ENCODE data around the gene NBL1.

The NBL1 gene

DNA sequence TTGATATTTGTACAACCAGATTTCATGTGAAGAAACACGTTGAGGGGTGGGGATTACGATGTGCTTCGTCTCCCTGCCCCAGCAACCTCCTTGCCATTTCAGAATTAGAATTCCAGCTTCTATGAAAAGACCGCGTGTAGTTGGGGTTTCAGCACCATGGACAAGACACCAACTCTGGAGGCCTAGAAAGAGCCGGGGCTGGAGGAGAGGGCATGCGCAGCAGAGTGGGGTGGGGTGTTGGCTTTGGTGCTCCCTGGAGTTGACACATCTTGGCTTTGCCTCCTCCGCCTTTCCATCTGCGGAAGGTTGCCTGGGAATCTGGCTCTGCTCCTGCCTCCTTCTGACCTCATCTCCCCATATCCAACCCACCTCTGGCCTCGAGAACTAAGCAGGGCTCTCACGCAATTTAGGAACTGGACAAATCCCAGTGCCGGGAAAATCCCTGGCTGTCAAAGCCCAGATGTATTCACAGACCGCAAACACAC lies 32.4 kb downstream of the NBL1 start:
- DNase-seq: no peak

DNA sequence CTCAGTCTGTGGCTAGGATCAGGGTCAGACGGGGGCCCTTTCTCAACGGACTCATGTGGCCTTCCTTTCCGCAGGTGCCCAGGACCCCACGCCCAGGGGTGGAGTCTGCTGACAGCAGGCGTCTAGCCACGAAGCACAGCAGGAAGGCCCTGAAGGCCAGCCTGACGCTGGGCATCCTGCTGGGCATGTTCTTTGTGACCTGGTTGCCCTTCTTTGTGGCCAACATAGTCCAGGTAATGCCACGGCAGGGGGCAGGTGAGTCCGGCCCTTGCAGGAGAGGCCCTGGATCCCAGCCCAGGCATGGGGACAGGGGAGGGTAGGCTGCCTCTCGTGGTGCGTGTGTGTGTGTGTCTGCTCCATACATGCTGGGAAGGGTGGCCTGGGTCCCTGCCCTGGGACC lies 34.4 kb downstream of the NBL1 start:
- no peak for DNase-seq

DNA sequence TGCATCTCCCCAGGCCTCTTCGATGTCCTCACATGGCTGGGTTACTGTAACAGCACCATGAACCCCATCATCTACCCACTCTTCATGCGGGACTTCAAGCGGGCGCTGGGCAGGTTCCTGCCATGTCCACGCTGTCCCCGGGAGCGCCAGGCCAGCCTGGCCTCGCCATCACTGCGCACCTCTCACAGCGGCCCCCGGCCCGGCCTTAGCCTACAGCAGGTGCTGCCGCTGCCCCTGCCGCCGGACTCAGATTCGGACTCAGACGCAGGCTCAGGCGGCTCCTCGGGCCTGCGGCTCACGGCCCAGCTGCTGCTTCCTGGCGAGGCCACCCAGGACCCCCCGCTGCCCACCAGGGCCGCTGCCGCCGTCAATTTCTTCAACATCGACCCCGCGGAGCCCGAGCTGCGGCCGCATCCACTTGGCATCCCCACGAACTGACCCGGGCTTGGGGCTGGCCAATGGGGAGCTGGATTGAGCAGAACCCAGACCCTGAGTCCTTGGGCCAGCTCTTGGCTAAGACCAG lies 34.9 kb downstream of the NBL1 start:
- no peak for DNase-seq

DNA sequence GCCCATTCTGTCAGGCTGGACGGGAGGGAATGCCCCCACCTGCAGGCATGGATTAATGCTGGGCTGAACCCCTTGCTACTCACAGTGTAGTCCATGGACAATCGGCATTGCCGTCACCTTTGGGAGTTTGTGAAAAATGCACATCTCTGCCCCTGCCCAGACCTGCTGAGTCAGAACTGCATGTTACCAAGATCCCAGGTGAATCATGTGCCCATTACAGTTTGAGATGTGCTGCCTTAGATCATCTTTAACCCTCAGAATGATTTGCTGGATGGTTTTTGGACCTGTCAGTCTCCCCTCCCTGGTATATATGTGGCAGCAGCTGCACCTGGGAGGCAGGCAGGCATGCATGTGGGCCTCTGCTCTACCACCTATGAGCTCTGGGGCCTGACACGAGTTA lies 35.6 kb downstream of the NBL1 start:
- DNase-seq: no peak

DNA sequence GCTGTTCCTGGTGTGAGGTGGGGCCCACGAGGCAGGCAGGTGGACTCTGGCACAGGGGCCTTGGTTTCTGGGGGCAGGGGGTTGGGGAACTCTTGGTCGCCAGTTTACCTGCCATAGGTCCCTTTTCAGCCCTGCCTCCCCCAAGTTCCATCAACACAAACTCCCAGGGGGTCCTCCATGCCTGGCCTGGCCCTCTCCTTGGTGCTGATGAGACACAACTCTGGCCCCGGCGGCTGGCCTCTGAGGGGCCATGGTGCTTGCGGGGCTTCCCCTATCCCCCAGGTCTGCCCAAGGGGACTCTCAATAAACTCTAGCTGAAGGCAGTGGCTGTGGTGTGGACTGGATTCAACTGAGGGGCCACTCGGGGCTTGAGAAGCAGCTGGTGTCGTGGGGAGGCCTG lies 36.5 kb downstream of the NBL1 start:
- no peak for DNase-seq

DNA sequence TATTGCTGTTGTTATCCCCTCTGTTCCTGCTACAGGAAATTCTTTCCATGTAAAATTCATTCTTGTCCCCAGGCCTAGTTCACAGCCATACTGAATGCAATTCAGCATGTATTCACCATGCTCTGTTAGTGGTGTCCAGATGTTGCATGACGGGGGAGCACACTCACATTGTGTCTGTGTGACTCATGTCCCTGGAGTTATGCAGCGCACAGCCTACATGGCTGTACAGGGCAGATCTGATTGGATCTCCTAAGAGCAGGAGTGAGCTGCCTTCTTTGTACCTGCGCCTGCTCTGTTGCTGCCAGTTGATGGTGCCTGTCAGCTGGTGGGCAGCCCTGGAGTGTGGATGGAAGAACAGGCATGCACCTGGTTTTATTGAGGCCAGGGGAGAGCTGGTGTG lies 38.1 kb downstream of the NBL1 start:
- DNase-seq: no peak

DNA sequence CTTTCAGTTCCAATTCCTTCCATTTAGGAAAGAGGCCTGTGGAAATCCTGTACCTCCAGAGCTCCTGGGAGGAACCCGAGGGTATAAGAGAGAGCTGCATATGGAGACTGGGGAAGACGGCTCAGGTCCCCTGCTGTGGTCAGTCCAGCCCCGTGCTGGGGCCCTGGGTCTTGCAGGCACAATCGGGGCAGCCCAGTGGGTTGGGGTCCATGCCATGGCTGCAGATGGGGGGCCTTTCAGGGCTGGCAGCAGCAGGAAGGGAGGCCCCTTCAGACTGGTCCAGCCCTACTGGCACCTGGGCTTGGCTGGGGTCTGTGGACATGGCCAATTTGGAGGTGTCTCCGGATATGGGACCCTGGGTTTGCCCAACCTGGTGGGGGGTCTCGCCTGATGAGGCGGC lies 38.8 kb downstream of the NBL1 start:
- DNase-seq: no peak

DNA sequence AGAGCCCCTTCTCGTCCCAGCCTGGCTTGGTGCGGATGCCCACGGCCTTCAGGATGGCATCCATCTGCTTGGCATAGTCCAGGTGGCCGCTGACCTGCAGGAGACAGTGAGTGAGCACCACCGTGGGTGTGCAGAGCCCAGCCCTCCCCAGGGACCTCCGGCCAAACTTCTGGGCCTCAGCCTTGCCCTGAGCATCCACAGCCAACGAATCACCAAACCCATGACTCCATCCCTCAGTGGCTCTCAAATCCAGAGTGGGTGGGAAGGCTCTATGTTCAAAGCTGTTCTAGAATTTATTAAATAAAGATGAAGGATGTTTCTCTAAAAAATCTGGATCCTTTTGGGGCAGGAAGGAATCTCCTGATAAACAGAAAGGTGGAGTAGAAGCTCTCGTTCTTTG lies 39.2 kb downstream of the NBL1 start:
- DNase-seq: no peak

DNA sequence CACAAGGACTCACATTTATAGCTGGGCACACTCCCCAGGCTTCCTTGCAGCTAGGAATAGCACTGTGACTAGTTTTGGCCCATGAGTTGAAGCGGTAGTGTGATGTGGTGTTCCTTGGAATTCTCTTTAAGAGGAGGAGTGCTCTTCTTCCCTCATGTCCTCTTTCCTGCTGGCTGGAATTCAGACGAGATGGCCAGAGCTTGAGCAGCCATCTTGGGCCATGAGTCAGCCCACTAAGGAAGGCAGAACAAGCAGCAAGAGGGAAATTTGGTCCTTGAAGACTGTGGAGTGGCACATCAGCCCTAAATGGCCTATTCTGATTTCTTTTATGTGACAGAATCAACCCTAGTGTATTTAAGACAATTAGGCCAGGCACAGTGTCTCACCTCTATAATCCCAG lies 40.6 kb downstream of the NBL1 start:
- no peak for DNase-seq

DNA sequence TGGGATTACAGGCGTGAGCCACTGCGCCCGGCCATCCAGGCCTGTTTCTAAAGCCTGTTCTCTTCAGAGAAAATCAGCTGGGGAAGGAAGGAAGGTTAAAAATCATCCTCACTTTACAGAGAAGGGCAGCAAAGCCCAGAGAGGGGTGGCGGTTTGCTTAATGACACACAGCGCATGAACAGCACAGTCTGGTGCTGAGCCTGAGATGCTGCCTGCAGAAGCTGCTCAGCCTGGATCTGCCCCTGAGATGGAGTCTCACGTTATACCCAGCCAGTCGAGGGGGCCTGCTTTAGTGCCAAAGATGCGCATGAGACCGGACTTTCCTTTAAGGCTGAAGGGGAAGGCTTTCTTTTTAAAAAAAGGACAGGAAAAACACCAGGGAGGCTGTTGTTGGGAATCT lies 41.9 kb downstream of the NBL1 start:
- DNase-seq: no peak

DNA sequence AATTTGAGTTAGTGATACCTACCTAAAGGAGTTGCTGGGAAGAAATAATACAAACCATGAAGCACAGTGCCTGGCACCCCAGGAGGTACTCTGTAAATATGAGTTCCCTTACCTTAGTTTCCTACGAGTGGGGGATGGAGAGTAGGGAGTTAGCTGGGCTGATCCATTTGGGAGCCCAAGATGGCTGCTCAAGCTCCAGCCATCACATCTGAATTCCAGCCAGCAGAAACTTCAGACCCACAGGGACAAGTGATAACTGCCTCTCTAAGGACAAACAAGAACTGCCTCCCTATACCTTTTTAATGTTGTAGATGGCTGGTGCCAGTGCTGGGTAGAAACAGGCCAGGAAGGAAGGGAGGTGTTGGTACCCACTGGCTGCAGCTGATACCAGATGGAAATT lies 43.3 kb downstream of the NBL1 start:
- no peak for DNase-seq

DNA sequence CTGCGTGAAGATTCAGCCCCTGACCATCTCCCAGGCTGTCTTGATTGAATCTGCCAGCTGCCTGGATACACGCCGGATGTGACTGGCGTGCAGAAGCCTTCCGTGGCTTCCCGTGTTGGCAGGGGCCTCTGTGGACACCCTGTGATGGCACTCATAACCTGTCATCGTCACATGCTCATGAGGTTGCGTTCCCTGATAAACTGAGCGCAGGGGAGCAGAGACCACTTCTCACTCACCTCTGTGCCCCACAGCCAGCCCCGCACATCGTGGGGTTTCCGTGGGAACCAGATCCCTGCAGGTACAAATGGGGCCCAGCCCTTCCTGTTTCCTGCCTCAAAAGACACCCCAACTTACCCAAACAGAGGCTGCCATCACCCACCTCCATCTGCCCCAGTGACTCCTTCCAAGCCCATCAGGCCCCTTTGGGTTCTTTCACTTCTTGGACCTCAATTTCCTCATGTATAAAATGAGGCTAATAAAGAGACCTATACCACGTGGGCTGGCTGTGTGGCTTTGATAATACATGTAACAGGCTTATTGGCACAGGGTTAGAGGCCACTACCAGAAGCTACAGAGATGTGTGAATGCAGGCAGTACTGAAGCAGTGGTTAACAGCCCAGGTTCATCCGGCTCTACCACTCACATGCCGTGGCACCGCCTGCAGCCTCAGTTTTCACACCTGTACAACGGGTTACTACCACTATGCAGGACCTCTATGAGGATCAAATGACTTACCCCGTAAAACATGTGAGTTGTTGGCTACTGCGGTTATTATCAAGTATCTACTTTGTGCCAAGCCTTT lies 44.1 kb downstream of the NBL1 start:
- DNase-seq: no peak

DNA sequence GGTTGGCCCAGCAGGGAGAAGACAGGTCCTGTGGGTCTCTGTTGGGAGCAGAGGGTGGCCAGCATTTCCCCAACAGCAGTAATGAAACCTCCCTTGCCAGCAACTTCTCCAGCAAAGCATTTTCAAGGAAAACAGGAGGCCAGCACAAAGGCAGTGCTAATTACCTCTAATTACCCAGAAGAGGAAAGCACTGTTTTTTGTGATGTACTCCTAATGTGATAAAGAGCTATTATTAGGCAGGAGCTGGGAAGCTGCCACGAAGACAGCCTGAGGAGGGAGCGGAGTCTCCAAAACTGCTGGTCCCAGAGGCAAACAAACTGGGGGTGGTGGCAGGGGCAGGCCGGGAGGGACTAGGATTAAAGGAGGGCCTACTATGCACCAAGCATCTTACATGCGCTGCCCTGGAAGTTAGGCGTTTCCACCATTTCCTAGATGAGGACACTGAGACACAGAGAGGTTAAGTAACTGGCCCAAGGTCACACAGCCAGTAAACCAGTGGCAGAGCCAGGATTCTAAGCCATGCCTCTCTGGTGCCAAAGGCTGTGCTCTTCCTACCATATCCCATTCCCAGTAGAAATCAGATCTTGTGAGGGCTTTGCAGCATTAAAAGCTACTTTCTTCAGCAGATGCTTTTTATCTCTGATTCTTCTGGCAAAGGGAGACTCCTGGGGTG lies 45.1 kb downstream of the NBL1 start:
- no peak for DNase-seq

DNA sequence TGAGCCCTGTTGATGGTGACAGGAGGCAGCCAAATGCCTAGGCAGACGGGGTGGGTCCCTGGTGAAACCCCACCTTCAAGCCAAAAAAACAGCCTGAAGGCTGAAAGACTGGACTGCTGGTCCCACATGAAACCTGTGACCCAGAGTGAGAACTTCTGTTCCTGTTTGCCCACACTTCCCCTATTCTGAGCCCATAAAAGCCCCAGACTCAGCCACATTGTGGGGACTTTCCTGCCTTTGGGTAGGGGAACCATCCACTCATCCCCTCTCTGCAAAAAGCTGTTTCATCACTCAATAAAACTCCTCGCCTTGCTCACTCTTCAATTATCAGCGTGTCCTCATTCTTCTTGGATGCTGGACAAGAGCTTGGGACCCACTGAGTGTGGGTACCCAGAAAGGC lies 45.7 kb downstream of the NBL1 start:
- no peak for DNase-seq

DNA sequence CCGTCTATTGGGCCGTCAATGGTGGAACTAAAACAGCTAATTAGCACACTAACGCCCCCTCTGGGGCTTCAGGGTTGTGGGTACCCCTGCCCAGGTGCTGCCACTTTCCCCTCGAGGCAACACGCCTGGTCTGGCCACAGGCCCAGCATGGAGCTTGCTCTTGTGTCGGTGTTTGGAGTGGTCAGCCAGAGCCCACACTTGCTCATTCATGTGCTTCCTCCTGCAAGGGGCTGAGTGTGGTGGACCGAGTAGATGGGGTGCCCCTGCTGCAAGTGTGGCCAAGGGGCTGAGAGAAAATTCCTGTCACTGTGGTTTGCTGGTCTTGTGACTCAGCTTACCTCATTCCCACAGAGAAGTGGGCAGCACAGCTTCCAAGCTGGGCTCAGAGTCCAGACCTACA lies 46.2 kb downstream of the NBL1 start:
- no peak for DNase-seq

DNA sequence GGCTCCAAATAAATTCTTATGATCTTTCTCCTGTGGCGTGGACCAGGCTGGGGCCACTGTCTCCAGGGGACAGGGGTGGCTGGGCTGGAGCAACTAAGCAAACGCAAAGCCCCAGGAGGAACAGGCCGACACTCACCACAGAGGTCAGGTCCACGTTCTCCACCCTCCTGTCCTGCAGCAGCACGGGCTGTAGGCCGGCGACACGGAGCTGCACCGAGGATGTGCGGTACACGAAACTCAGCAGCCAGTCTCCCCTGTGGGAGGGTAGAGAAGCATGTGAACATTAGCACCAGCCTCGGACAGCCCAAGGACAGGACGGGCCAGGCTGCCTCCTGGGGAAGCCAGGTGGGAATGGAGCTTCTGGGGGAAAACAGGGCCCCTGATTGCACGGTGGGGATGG lies 50.2 kb downstream of the NBL1 start:
- DNase-seq: no peak

DNA sequence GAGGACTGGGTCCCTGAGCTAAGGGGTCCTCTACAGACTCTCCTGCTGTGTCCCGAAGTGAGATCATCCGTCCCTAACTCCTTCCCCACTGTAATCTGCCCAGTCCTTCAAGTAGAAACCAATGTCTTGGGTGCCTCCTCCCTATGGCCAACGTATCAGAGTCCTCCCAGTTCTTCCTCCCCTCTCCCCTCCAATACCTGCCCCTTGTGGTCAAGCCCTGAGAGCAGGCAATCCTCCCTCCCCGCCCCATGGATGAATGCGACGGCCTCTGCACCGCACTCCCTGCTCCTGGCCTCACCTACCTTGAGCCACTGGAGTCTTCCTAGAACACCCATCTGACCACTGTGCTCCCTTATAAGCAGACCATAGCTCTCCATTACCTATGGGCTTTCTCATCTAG lies 51.7 kb downstream of the NBL1 start:
- no peak for DNase-seq

DNA sequence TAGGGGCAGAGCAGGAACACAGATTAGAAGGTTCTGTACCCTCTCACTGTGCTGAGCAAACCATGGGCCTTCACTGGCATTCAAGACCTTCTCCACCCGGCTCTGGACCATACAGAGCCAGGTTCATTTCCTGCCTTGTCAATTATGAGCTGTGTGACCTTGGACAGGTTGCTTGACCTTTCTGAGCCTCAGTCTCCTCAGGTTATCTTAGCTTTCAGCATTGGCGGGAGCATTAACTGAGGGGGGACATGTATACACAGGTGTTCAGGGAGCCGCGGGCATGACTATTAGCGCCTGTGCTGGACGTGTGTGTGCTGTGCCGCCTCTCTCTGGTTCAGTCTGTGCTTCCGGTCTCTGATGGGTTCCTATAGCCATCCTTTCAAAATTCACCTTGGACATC lies 52.7 kb downstream of the NBL1 start:
- no peak for DNase-seq

DNA sequence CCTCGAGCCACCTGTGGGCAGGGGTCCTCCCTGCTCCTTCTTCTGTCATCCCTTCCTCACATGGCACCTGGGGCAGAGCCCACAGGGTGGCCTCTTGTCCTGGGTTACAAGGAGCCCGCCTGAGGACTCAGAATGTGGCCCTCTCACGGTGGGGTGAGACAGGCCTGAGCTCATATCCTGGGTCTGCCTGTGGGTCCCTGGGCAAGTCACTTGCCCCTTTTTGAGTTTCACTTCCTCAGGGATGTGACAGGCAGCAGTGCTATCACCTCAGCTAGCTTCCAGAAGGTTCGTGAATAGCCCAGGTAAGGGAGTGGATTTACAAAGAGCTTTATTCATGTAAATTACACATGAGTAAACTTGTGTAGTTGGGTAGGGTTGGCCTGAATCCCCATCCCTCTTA lies 54.1 kb downstream of the NBL1 start:
- DNase-seq: no peak

DNA sequence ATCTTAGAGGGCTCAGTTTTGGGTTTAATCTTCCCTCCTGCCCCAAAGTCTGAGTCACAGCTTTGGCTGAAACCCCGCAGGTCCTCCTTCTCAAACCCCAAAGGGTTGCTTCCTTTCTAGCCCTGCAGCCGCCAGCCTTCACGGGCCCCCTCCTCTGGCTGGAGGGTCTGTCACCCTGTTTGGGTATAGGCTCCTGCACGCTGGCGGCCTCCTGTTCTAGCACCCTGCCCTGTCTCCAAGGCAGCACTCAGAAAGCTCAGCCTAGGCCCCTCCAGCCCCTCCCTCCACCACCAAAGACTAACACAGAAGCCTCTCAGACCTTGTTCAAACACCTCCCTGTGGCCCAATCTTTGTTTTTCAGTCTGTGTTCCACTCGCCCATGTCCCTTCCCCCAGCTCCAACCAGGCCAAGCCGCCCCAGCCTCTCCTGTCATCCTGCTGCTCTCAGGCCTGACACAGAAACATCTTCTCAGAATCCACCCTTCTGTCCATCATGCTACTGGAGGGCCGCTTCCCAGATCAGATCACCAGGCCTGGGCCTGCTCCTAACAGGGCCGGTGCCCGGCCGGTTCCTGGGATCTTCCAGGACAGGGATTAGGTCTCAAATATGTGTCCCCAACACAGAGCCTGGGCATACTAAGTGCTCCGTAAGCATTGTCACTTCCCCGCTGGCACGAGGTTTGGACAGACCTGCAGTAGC lies 56.1 kb downstream of the NBL1 start:
- DNase-seq: no peak

DNA sequence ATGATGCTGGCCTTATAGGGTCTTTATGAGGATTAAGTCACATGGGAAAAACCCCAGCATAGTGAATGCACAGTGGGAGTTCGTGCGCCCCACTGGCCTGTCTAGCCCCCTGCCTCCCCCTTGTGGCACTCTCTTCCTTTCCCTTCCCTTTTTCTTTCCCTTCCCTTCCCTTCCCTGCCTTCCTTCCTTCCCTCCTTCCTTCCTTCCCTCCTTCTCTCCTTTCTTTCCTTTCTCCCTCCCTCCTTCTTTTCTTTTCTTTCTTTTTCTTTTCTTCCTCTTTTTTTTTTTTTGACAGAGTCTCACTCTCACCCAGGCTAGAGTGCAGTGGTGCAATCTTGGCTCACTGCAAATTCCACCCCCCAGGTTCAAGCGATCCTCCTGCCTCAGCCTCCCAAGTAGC lies 59.2 kb downstream of the NBL1 start:
- no peak for DNase-seq

DNA sequence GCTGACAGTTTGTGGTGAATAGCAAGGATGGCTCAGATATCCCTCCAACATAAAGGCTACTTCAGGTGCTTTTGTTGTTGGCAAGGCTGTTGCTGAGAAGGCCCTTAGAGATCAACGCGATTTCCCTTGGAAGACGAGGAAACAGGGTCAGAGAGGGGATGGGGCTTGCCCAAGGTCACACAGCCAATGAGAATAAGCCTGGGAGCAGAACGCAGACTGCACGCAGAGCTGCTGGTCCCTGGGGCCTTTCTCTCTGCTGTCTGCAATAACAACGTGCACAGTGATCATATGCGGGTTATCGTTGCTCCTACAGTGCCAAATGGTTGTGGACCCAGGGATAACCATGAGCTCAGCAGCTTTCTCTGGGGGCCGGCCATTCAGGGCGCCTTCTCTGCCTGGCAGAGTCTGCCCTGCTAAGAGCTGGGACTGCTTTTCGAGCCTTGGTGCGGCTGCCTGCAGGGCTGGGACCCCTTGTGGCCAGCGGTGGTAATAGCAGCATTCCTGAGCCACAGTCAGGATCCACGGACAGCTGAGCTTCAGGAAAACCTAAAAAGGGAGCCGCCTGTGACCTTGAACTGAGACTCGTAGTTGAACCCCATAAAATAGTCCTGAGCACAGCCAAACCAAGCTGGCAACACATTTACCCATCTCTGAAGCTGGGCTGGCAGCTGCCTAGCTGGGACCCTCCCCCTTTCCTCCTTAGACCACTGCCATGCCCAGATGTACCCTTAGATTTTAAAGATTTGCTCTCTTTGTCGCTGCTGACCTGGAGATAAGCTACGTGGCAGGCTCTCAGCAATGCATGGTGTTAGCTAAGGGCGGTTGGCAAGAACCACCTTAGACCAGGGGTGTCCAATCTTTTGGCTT lies 60.4 kb downstream of the NBL1 start:
- DNase-seq: peak in 1 of 2 donors; percentile 4

DNA sequence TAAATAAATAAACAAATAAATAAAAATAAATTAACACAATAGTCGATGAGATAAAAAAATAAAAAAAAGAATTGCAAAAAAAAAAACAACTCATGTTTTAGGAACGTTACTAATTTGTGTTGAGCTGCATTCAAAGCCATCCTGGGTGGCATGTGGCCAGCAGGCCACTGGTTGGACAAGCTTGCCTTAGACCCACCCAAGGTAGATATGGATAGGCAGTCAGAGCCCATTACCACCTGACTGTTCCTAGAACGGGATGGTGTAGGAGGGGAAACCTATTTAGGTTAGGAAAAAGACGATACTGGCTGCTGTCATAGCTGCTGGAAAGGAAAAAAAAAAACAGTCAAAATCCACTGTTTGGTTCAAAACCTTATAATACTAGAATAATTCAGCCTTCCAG lies 61.4 kb downstream of the NBL1 start:
- no peak for DNase-seq
